GM19240 (cell line): ENCODE results near the gene LINC01488.

Source experiments
- DNase-seq: peaks from one replicate; pipeline ENCODE4 v3.0.0; 2011; ENCODE audit warnings: low spot score; ENCODE audit not compliant: insufficient read length

Gene LINC01488

GRCh38 chr11:69463995-69464960 is 17.2 kb upstream of the LINC01488 start:
- DNase-seq = no peak

GRCh38 chr11:69465236-69466000 is 16.0 kb upstream of the LINC01488 start:
- no peak for DNase-seq

GRCh38 chr11:69466039-69466438 is 15.4 kb upstream of the LINC01488 start:
- DNase-seq = no peak

- DNase-seq = no peak
Measured at GRCh38 chr11:69467196-69467595, 14.3 kb upstream of the LINC01488 start.

- DNase-seq = no peak
Measured at GRCh38 chr11:69467646-69468045, 13.8 kb upstream of the LINC01488 start.

GRCh38 chr11:69468221-69468620 is 13.2 kb upstream of the LINC01488 start:
- DNase-seq = no peak

GRCh38 chr11:69468911-69469885 is 12.3 kb upstream of the LINC01488 start:
- DNase-seq = no peak

GRCh38 chr11:69470301-69470700 is 11.2 kb upstream of the LINC01488 start:
- DNase-seq = no peak

GRCh38 chr11:69470793-69471728 is 10.4 kb upstream of the LINC01488 start:
- no peak for DNase-seq

- DNase-seq = no peak
Measured at GRCh38 chr11:69471729-69472540, 9.5 kb upstream of the LINC01488 start.

GRCh38 chr11:69472541-69473275 is 8.8 kb upstream of the LINC01488 start:
- DNase-seq = no peak

GRCh38 chr11:69473276-69473845 is 8.1 kb upstream of the LINC01488 start:
- DNase-seq = no peak

- DNase-seq = no peak
Measured at GRCh38 chr11:69474736-69475135, 6.7 kb upstream of the LINC01488 start.

- DNase-seq = no peak
Measured at GRCh38 chr11:69475141-69475865, 6.2 kb upstream of the LINC01488 start.

GRCh38 chr11:69475866-69476471 is 5.5 kb upstream of the LINC01488 start:
- no peak for DNase-seq

- no peak for DNase-seq
Measured at GRCh38 chr11:69476509-69476961, 4.9 kb upstream of the LINC01488 start.

- no peak for DNase-seq
Measured at GRCh38 chr11:69477086-69477485, 4.4 kb upstream of the LINC01488 start.
